ENCODE data around the gene RBM46. TPM values are rescaled to one million over a fixed set of nuclear protein-coding genes. Genes with fewer than 3 reads are reported as not detected.

RBM46 gene
- total RNA-seq, 1 experiment from 2014 or later: not detected

- in situ Hi-C loops (cut with HindIII; ENCODE audit: low pct_unique_long_range_greater_than_20kb, low sequenced_read_pairs): no loop called here
- no peak for ATAC-seq
These were observed 39.9 kb upstream of the RBM46 start for GRCh38 chr4:154741131-154741665.

GRCh38 chr4:154741922-154742850 is 38.9 kb upstream of the RBM46 start:
- no peak for DNase-seq (ENCODE audit: low read depth, low spot score)
- no peaks in the 10 kb centered on the region for H3K4me1 ChIP-seq (ENCODE audit: control insufficient read depth, insufficient read depth, low read length)
- no peaks in the 10 kb centered on the region for H3K9me3 ChIP-seq (ENCODE audit: control insufficient read depth, insufficient read depth, low read depth, low read length)
- TF ChIP-seq POLR2AphosphoS5 (IDR thresholded peaks at IDR 0.05; ENCODE audit: low read depth, low read length): no peak
- TF ChIP-seq SIN3A (IDR thresholded peaks at IDR 0.05; ENCODE audit: borderline replicate concordance, insufficient read depth, low read depth, low read length): no peak
- TF ChIP-seq, protein P1, sequence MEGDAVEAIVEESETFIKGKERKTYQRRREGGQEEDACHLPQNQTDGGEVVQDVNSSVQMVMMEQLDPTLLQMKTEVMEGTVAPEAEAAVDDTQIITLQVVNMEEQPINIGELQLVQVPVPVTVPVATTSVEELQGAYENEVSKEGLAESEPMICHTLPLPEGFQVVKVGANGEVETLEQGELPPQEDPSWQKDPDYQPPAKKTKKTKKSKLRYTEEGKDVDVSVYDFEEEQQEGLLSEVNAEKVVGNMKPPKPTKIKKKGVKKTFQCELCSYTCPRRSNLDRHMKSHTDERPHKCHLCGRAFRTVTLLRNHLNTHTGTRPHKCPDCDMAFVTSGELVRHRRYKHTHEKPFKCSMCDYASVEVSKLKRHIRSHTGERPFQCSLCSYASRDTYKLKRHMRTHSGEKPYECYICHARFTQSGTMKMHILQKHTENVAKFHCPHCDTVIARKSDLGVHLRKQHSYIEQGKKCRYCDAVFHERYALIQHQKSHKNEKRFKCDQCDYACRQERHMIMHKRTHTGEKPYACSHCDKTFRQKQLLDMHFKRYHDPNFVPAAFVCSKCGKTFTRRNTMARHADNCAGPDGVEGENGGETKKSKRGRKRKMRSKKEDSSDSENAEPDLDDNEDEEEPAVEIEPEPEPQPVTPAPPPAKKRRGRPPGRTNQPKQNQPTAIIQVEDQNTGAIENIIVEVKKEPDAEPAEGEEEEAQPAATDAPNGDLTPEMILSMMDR (IDR thresholded peaks at IDR 0.05): no peak
- TF ChIP-seq REST (IDR thresholded peaks at IDR 0.05; ENCODE audit: insufficient read depth in 1 of 2, low read depth in 2 of 2, low read length in 1 of 2): no peak
- TF ChIP-seq TCF7L2 (IDR thresholded peaks at IDR 0.05; ENCODE audit: low read depth, low read length): no peak
- no peak overlapping the region for H3K27ac ChIP-seq (ENCODE audit: low read length)
- in situ Hi-C loops (cut with HindIII; ENCODE audit: low pct_unique_long_range_greater_than_20kb, low sequenced_read_pairs) (no loop called here), intact Hi-C loops (cut with micrococcal nuclease; ENCODE audit: unreplicated experiment) (no loop called here)
- CTCF ChIA-PET: interaction anchor here (0.6 kb wide), 1 partner anchor 43 kb away, joined by 9 read pairs; no protein-coding TSS in a partner anchor
- ATAC-seq: no peak
- POLR2A ChIA-PET: no interaction called here
- no TSS peak for BruUV-seq (replicated peaks)
- no peaks in the 10 kb centered on the region for H3K36me3 ChIP-seq (ENCODE audit: control insufficient read depth, insufficient read depth, low read length)
- peaks cover 4% of the 10 kb centered on the region; the same call in 1 of the 2 replicates for H3K27me3 ChIP-seq (ENCODE audit: control insufficient read depth, insufficient read depth, low read length)
- no peak overlapping the region for H3K4me3 ChIP-seq (ENCODE audit: low read depth in 2 of 2, low read length in 2 of 2)

More at GRCh38 chr4:154741131-154741665, 39.9 kb upstream of the RBM46 start:
- Histone ChIP-seq H3K27ac (ENCODE audit: low read length) (no peak overlapping the region), H3K36me3 (ENCODE audit: control insufficient read depth, insufficient read depth, low read length) (no peaks in the 10 kb centered on the region), H3K9me3 (ENCODE audit: control insufficient read depth, insufficient read depth, low read depth, low read length) (no peaks in the 10 kb centered on the region), H3K4me1 (ENCODE audit: control insufficient read depth, insufficient read depth, low read length) (no peaks in the 10 kb centered on the region), H3K4me3 (ENCODE audit: low read depth in 2 of 2, low read length in 2 of 2) (no peak overlapping the region), H3K27me3 (ENCODE audit: control insufficient read depth, insufficient read depth, low read length) (peaks cover 4% of the 10 kb centered on the region; the same call in 1 of the 2 replicates)
- no TSS peak for BruUV-seq (replicated peaks)
- TF ChIP-seq SIN3A (IDR thresholded peaks at IDR 0.05; ENCODE audit: borderline replicate concordance, insufficient read depth, low read depth, low read length) (no peak), REST (IDR thresholded peaks at IDR 0.05; ENCODE audit: insufficient read depth in 1 of 2, low read depth in 2 of 2, low read length in 1 of 2) (no peak), TCF7L2 (IDR thresholded peaks at IDR 0.05; ENCODE audit: low read depth, low read length) (no peak), POLR2AphosphoS5 (IDR thresholded peaks at IDR 0.05; ENCODE audit: low read depth, low read length) (no peak)
- TF ChIP-seq, protein P1 (IDR thresholded peaks at IDR 0.05): no peak
- CTCF ChIA-PET: no interaction called here
- POLR2A ChIA-PET: no interaction called here
- intact Hi-C loops (cut with micrococcal nuclease; ENCODE audit: unreplicated experiment): no loop called here
- no peak for DNase-seq (ENCODE audit: low read depth, low spot score)

Measured in Panc1 (cell line).